ENCODE data around the gene TAPT1.

TAPT1 gene

DNA sequence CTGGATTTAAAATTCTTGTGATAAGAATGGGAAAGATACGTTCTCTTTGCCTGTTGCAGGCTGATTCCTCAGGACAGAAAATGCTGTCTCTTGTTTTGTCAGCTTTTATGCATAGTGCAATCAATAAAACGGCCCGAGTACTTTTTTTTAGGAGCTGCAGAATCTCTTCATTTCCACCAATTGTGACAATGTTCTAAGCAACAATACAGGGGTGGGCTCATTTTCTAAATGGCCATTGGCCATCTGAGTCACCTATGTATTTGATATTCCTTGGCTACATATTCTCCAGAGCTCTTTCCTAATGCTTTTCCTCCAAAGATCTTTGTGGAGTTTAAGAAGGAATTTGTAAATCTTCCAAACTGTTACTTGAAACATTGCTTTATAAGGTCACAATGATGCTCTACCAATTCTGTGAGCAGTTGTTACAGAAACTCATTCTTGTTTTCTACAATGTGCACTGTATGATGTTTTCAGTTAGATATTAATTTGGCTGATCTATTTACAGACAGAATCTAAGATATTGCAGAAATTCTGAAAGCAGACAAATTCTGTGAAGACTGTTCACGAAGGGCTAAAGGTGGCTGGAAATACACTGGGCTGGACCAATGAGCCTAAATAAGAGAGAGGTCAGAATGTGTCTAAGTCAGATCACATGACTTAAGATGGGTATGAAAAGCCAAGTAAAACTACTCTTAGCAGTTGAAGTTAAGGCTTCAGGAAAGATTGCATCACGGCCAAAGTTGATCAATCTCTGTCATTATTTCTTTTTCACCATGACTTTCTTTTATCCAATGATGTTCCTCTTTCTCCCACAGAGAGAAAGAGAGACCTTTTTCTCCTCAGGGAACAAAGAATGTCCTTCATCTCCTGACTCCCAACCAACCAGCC, 33.4 kb downstream of the TAPT1 start:
- no peak overlapping the region for H3K4me3 ChIP-seq (ENCODE audit: low read depth, low read length)
- no peak for DNase-seq
- TF ChIP-seq, protein P1, sequence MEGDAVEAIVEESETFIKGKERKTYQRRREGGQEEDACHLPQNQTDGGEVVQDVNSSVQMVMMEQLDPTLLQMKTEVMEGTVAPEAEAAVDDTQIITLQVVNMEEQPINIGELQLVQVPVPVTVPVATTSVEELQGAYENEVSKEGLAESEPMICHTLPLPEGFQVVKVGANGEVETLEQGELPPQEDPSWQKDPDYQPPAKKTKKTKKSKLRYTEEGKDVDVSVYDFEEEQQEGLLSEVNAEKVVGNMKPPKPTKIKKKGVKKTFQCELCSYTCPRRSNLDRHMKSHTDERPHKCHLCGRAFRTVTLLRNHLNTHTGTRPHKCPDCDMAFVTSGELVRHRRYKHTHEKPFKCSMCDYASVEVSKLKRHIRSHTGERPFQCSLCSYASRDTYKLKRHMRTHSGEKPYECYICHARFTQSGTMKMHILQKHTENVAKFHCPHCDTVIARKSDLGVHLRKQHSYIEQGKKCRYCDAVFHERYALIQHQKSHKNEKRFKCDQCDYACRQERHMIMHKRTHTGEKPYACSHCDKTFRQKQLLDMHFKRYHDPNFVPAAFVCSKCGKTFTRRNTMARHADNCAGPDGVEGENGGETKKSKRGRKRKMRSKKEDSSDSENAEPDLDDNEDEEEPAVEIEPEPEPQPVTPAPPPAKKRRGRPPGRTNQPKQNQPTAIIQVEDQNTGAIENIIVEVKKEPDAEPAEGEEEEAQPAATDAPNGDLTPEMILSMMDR (IDR thresholded peaks at IDR 0.05; ENCODE audit: low read depth, low read length, missing control alignments): no peak
- no peaks in the 10 kb centered on the region for H3K27me3 ChIP-seq (replicated peaks)
- no peak overlapping the region for H3K27ac ChIP-seq
- H3K36me3 ChIP-seq (replicated peaks): no peaks in the 10 kb centered on the region
- in situ Hi-C loops (cut with HindIII; ENCODE audit: low pct_ligation_motif_present, low sequenced_read_pairs): no loop called here

DNA sequence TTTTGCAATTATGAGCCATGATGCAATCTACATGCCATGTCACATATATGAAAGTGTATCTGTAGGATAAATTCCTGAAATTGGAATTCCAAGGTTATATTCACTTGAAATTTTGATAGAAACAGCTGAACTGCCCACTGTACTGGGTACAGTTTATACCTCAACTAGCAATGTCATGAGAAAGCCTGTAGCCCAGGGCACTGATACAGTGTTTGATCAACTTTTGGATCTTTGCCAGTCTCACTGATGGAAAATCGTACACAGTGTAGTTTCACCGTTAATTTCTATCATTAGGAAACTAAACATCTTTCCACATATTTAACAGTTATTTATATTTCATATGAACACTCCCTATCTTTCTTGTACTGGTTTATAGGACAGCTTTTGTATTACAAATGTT, 34.2 kb downstream of the TAPT1 start:
- Histone ChIP-seq H3K4me3 (ENCODE audit: low read depth, low read length) (no peak overlapping the region), H3K36me3 (replicated peaks) (no peaks in the 10 kb centered on the region), H3K27ac (no peak overlapping the region), H3K27me3 (replicated peaks) (no peaks in the 10 kb centered on the region)
- no peak for DNase-seq
- TF ChIP-seq, protein P1 (IDR thresholded peaks at IDR 0.05; ENCODE audit: low read depth, low read length, missing control alignments): no peak
- in situ Hi-C loops (cut with HindIII; ENCODE audit: low pct_ligation_motif_present, low sequenced_read_pairs): no loop called here

GRCh38 chr4:16187455-16187854, 38.8 kb downstream of the TAPT1 start:
- H3K27ac ChIP-seq: no peak overlapping the region
- H3K36me3 ChIP-seq (replicated peaks): no peaks in the 10 kb centered on the region
- in situ Hi-C loops (cut with HindIII; ENCODE audit: low pct_ligation_motif_present, low sequenced_read_pairs): no loop called here
- H3K27me3 ChIP-seq (replicated peaks): no peaks in the 10 kb centered on the region
- TF ChIP-seq, protein P1 (IDR thresholded peaks at IDR 0.05; ENCODE audit: low read depth, low read length, missing control alignments): no peak
- H3K4me3 ChIP-seq (ENCODE audit: low read depth, low read length): no peak overlapping the region
- no peak for DNase-seq

DNA sequence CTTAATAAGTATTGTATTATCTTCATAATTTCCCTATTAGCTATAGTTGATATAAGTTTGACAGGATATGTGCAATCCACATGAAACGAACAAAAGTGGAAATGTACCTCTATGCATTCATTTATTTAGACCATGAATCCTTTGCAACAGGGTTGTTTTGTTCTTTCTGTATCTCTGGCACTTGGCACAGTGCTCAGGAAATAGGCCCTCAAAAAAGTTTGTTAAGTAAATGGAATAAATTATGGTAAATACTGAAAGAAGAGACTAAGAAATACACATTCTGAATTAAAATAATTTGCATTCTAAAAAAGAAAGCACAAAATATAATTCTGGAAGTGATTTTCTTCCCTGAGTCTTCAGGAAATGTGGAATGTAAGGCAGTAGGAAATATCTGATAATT, 39.3 kb downstream of the TAPT1 start:
- DNase-seq: no peak
- H3K27ac ChIP-seq: no peak overlapping the region
- TF ChIP-seq, protein P1 (IDR thresholded peaks at IDR 0.05; ENCODE audit: low read depth, low read length, missing control alignments): no peak
- in situ Hi-C loops (cut with HindIII; ENCODE audit: low pct_ligation_motif_present, low sequenced_read_pairs): no loop called here
- no peaks in the 10 kb centered on the region for H3K27me3 ChIP-seq (replicated peaks)
- no peaks in the 10 kb centered on the region for H3K36me3 ChIP-seq (replicated peaks)
- no peak overlapping the region for H3K4me3 ChIP-seq (ENCODE audit: low read depth, low read length)

DNA sequence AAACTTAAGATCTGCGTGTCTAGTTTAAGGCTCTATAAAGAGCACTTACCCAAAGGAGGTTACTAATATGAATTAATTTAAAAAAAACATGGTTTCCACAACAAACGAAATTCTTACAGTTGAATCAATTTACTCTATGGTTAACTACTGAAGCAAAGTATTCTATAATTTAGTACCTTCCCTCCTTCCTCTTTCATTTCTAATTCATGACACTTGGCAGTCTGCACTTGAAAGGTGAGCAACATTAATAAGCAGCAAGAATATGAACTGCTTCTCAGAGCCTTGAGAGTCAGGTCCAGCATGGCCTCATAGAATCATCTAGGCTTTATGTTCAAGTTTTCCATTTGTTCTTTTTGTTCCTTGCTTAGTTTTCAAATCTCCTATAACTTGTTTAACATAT, 42.7 kb downstream of the TAPT1 start:
- Histone ChIP-seq H3K27me3 (replicated peaks) (no peaks in the 10 kb centered on the region), H3K4me3 (ENCODE audit: low read depth, low read length) (no peak overlapping the region), H3K36me3 (replicated peaks) (no peaks in the 10 kb centered on the region), H3K27ac (no peak overlapping the region)
- TF ChIP-seq, protein P1 (IDR thresholded peaks at IDR 0.05; ENCODE audit: low read depth, low read length, missing control alignments): no peak
- in situ Hi-C loops (cut with HindIII; ENCODE audit: low pct_ligation_motif_present, low sequenced_read_pairs): no loop called here
- no peak for DNase-seq

DNA sequence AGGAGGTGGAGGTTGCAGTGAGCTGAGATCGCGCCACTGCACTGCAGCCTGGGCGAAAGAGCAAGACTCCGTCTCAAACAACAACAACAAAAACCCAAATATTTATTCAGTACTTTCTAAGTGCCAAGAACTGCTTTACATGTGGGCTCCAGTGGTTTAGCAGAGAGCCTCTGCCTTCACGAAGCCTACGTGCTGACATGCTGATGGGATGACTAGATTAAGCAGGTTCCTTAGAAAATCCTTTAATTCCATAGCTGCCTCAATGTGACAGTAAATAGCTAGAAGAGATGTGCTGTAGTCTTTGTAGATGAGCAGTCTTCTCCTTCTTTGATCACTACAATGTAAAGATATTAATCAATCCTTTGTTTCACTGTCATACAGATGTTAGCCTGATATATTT, 49.6 kb downstream of the TAPT1 start:
- Histone ChIP-seq H3K36me3 (replicated peaks) (no peaks in the 10 kb centered on the region), H3K27ac (no peak overlapping the region), H3K4me3 (ENCODE audit: low read depth, low read length) (no peak overlapping the region), H3K27me3 (replicated peaks) (no peaks in the 10 kb centered on the region)
- DNase-seq: no peak
- in situ Hi-C loops (cut with HindIII; ENCODE audit: low pct_ligation_motif_present, low sequenced_read_pairs): no loop called here
- TF ChIP-seq, protein P1 (IDR thresholded peaks at IDR 0.05; ENCODE audit: low read depth, low read length, missing control alignments): no peak
